NCI-H748 (cell line): ENCODE measurements around the gene DIPK1A.

Experiments used
- DNase-seq: peaks from one replicate; lab custom pipeline; 2025; ENCODE audit not compliant: unreplicated experiment; lab: John Stamatoyannopoulos, UW

The DIPK1A gene

GRCh38 chr1:92953491-92953890 is 7.8 kb downstream of the DIPK1A start:
- DNase-seq, result no peak

GRCh38 chr1:92952714-92953113 is 8.5 kb downstream of the DIPK1A start:
- no peak for DNase-seq

- DNase-seq, result no peak
Observed at GRCh38 chr1:92951141-92951582, 10.1 kb downstream of the DIPK1A start.

GRCh38 chr1:92949937-92950817 is 11.1 kb downstream of the DIPK1A start:
- DNase-seq, result no peak

- DNase-seq, result no peak
Observed at GRCh38 chr1:92948071-92948470, 13.2 kb downstream of the DIPK1A start.

- no peak for DNase-seq
Observed at GRCh38 chr1:92945748-92946270, 15.5 kb downstream of the DIPK1A start.

- DNase-seq, result no peak
Observed at GRCh38 chr1:92944901-92945747, 16.1 kb downstream of the DIPK1A start.

GRCh38 chr1:92943502-92943847 is 17.8 kb downstream of the DIPK1A start:
- DNase-seq, result no peak

- no peak for DNase-seq
Observed at GRCh38 chr1:92940541-92940940, 20.7 kb downstream of the DIPK1A start.

GRCh38 chr1:92937731-92938130 is 23.5 kb downstream of the DIPK1A start:
- no peak for DNase-seq

- no peak for DNase-seq
Observed at GRCh38 chr1:92936865-92937264, 24.4 kb downstream of the DIPK1A start.

GRCh38 chr1:92934395-92935378 is 26.6 kb downstream of the DIPK1A start:
- no peak for DNase-seq

- DNase-seq, result no peak
Observed at GRCh38 chr1:92933459-92933858, 27.8 kb downstream of the DIPK1A start.

GRCh38 chr1:92931691-92932090 is 29.6 kb downstream of the DIPK1A start:
- no peak for DNase-seq

GRCh38 chr1:92929461-92929860 is 31.8 kb downstream of the DIPK1A start:
- DNase-seq, result no peak

GRCh38 chr1:92927870-92928269 is 33.4 kb downstream of the DIPK1A start:
- DNase-seq, result no peak

GRCh38 chr1:92926873-92927272 is 34.4 kb downstream of the DIPK1A start:
- DNase-seq, result no peak

- no peak for DNase-seq
Observed at GRCh38 chr1:92924501-92924900, 36.8 kb downstream of the DIPK1A start.

GRCh38 chr1:92923664-92924063 is 37.6 kb downstream of the DIPK1A start:
- DNase-seq, result no peak

- DNase-seq, result no peak
Observed at GRCh38 chr1:92922356-92923035, 38.8 kb downstream of the DIPK1A start.
